Mucosa of rectum (tissue), 2 donors: Measurements from ENCODE around the gene COLEC11.
"Not testable (repeated sequence)": the region's sequence is repeated elsewhere in the genome, so short reads cannot be mapped to it uniquely, and the experiment has no call there.

Experiments used
- H3K27ac ChIP-seq, 2 donors: one replicate each; pipeline ENCODE4 v1.7.0; 2013; ENCODE audit warnings: inconsistent platforms in 2 of 2, low read depth in 2 of 2, low read length in 2 of 2
- H3K27me3 ChIP-seq, 2 donors: one replicate each; pipeline ENCODE4 v1.7.0; 2013; ENCODE audit warnings: low read length in 2 of 2; ENCODE audit not compliant: control insufficient read depth in 2 of 2, insufficient read depth in 2 of 2
- H3K36me3 ChIP-seq, 2 donors: one replicate each; pipeline ENCODE4 v1.7.0; 2013; ENCODE audit warnings: low read length in 2 of 2; ENCODE audit not compliant: control insufficient read depth in 2 of 2, insufficient read depth in 2 of 2
- H3K4me1 ChIP-seq, 2 donors: one replicate each; pipeline ENCODE4 v1.7.0; 2013; ENCODE audit warnings: low read length in 2 of 2, mild to moderate bottlenecking in 1 of 2; ENCODE audit not compliant: control insufficient read depth in 2 of 2, insufficient read depth in 2 of 2
- H3K4me3 ChIP-seq, 2 donors: one replicate each; pipeline ENCODE4 v1.7.0; 2013; ENCODE audit warnings: low read length in 2 of 2
- H3K9ac ChIP-seq, 2 donors: one replicate each; pipeline ENCODE4 v1.7.0; 2013; ENCODE audit warnings: low read length in 2 of 2, low read depth in 1 of 2, mild to moderate bottlenecking in 1 of 2
- H3K9me3 ChIP-seq, 2 donors: one replicate each; pipeline ENCODE4 v1.7.0; 2013; ENCODE audit warnings: low read length in 2 of 2; ENCODE audit not compliant: control insufficient read depth in 2 of 2
- donor health status: healthy.
- donor health status: Normal muscosa, but diverticular disease.

Gene COLEC11

DNA sequence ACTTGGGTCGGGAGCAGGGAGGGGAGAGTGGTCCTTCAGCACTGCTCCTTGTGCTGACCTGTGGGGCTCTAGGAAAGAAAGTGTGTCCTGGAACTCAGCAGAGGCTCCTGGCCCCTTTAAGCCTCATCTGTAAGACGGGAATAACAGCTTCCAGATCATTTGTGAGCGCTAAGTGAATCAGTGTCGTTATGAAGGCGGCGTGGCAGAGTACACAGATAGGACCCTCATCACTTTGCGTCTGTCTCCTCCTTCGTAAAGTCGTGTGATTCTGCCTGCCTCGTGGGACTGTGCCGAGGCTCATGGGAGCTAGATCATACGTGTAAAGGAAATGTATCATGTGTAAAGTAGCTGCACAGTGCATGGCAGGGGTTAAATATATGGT, 18.6 kb downstream of the COLEC11 start:
- H3K27ac ChIP-seq: no peak overlapping the region
- H3K4me3 ChIP-seq: no peak overlapping the region
- H3K27me3 ChIP-seq: no peaks in the 10 kb centered on the region
- H3K4me1 ChIP-seq: no peaks in the 10 kb centered on the region
- no peaks in the 10 kb centered on the region for H3K9me3 ChIP-seq
- no peak overlapping the region for H3K9ac ChIP-seq
- H3K36me3 ChIP-seq: no peaks in the 10 kb centered on the region

DNA sequence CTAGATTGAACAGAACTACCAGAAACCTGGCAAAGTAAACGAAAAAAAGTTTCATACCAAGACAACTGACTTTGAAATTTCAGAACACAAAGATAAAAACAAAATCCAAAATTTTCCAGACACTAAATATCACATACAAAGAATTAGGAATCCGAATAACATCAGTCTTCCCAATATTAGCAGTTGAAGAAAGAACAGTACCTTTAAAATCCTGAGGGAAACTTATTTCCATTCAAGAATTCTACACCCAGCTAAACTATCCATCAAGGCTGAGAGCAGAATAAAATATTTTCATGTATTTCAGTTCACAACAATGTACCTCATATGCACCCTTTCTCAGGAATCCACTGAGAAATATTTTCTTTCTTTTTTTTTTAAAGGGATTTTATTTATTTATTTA, 19.8 kb downstream of the COLEC11 start:
- not testable (repeated sequence) for H3K4me1 ChIP-seq, H3K9me3 ChIP-seq, H3K27ac ChIP-seq, H3K36me3 ChIP-seq, H3K9ac ChIP-seq, H3K4me3 ChIP-seq, H3K27me3 ChIP-seq

DNA sequence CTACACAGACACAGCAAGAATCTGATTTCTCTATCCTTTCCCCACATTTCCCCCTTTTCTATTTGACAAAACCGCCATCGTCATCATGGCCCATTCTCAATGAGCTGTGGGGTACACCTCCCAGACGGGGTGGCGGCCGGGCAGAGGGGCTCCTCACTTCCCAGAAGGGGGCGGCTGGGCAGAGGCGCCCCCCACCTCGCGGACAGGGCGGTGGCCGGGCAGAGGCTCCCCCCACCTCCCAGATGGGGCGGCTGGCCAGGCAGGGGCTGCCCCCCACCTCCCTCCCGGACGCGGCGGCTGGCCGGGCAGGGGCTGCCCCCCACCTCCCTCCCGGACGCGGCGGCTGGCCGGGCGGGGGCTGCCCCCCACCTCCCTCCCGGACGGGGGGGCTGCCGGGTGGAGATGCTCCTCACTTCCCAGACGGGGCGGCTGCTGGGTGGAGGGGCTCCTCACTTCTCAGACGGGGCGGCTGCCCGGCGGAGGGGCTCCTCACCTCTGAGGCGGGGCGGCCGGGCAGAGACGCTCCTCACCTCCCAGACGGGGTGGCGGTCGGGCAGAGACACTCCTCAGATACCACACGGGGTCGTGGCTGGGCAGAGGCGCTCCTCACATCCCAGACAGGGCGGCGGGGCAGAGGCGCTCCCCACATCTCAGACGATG, 20.8 kb downstream of the COLEC11 start:
- not testable (repeated sequence) for H3K9ac ChIP-seq, H3K4me1 ChIP-seq, H3K27me3 ChIP-seq, H3K27ac ChIP-seq, H3K4me3 ChIP-seq, H3K9me3 ChIP-seq, H3K36me3 ChIP-seq

DNA sequence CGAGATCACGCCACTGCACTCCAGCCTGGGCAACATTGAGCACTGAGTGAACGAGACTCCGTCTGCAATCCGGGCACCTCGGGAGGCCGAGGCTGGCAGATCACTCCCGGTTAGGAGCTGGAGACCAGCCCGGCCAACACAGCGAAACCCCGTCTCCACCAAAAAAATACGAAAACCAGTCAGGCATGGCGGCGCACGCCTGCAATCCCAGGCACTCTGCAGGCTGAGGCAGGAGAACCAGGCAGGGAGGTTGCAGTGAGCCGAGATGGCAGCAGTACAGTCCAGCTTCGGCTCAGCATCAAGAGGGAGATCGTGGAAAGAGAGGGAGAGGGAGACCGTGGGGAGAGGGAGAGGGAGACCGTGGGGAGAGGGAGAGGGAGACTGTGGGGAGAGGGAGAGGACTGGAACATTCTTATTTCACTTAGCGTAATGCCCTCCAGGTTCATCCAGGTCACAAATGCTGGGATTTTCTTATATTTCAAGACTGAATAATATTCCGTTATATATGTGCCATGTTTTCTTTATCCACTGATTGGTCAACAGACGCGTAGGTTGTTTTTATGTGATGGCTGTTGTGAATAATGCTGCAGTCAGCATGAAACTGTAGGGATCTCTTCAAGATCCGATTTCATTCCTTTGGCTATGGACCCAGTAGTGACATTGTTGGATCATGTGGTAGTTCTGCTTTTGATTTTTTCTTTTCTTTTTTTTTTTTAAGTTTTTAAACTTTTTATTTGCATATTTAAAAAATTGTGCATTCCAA, 21.7 kb downstream of the COLEC11 start:
- H3K27me3 ChIP-seq, H3K4me3 ChIP-seq, H3K4me1 ChIP-seq, H3K9ac ChIP-seq, H3K9me3 ChIP-seq, H3K36me3 ChIP-seq, H3K27ac ChIP-seq: not testable (repeated sequence)

DNA sequence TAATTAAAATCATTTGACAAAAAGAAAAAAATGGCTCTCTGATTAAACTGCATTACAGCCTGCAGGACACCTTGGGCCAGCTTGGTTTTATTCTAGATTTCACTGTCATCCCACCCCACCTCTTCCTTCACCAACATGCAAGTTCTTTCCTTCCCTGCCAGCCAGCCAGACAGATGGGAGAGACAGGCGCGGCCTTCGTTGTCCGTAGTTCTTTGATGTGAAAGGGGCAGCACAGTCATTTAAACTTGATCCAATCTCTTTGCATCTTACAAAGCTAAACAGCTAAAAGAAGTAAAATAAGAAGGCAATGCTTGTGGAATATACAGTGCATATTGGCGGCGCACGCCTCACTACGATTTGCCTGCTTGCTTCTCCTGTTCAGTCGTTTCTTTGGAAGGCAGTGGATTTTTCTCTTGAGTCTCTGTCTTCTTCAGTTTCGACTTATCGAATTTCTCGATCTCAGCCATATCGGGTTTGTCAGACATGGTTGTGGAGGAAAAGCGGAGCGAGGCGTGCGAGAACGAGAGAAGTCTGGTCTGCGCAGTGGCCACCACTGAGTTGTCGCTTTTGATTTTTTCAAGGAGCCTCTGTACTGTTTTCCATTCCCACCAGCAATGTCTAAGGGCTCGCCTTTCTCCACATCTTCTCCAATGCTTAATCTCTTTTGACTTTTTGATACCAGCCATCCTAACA, 22.4 kb downstream of the COLEC11 start:
- Histone ChIP-seq H3K27me3 (no peaks in the 10 kb centered on the region), H3K4me1 (no peaks in the 10 kb centered on the region), H3K9me3 (no peaks in the 10 kb centered on the region), H3K36me3 (no peaks in the 10 kb centered on the region), H3K9ac (no peak overlapping the region), H3K27ac (no peak overlapping the region), H3K4me3 (no peak overlapping the region)

DNA sequence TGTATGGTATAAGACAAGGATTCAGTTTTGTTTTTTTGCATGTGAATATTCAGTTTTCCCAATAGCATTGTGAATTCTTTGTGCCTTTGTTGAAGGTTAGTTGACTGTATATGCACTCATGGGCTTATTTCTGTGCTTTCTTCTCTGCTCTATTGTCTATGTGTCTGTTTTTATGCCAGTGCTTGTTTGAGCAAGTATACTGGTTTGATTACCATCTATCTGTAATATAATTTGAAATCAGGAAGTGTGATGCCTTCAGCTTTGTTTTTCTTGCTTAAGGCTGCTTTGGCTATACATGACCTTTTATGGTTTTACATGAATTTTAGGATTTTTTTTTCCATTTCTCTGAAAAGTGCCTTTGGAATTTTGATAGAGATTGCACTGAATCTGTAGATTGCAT, 23.5 kb downstream of the COLEC11 start:
- Histone ChIP-seq H3K27ac (no peak overlapping the region), H3K4me3 (no peak overlapping the region), H3K9ac (no peak overlapping the region), H3K4me1 (no peaks in the 10 kb centered on the region), H3K27me3 (no peaks in the 10 kb centered on the region), H3K36me3 (no peaks in the 10 kb centered on the region), H3K9me3 (no peaks in the 10 kb centered on the region)

DNA sequence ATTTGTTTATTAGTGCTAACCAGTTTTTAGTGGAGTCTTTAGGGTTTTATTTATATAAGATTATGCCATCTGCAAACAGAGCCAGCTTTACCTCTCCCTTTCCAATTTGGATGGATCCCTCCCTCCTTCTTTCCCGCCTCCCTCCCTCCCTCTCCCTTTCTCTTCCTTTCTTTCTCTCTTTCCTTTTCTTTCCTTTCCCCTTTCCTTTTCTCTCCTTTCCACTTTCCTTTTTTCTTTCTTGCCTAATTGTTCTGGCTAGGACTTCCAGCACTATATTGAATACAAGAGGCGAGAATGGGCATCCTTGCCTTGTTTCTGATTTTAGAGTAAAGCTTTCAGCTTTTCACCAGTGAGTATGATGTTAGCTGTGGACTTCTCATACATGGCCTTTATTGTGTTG, 24.1 kb downstream of the COLEC11 start:
- no peaks in the 10 kb centered on the region for H3K9me3 ChIP-seq
- H3K27me3 ChIP-seq: no peaks in the 10 kb centered on the region
- no peak overlapping the region for H3K9ac ChIP-seq
- no peaks in the 10 kb centered on the region for H3K36me3 ChIP-seq
- no peaks in the 10 kb centered on the region for H3K4me1 ChIP-seq
- no peak overlapping the region for H3K4me3 ChIP-seq
- no peak overlapping the region for H3K27ac ChIP-seq

DNA sequence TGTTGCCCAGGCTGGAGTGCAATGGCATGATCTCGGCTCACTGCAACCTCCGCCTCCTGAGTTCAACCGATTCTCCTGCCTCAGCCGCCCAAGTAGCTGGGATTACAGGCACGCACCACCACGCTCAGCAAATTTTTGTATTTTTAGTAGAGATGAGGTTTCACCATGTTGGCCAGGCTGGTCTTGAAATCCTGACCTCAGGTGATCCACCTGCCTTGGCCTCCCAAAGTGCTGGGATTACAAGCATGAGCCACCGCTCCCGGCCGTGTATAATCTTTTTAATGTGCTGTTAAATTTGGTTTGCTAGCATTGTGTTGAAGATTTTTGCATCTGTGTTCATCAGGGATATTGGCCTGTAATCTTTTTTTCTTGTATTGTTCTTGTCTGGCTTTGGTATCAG, 24.7 kb downstream of the COLEC11 start:
- not testable (repeated sequence) for H3K4me3 ChIP-seq, H3K27ac ChIP-seq, H3K9ac ChIP-seq, H3K4me1 ChIP-seq, H3K36me3 ChIP-seq, H3K27me3 ChIP-seq, H3K9me3 ChIP-seq

DNA sequence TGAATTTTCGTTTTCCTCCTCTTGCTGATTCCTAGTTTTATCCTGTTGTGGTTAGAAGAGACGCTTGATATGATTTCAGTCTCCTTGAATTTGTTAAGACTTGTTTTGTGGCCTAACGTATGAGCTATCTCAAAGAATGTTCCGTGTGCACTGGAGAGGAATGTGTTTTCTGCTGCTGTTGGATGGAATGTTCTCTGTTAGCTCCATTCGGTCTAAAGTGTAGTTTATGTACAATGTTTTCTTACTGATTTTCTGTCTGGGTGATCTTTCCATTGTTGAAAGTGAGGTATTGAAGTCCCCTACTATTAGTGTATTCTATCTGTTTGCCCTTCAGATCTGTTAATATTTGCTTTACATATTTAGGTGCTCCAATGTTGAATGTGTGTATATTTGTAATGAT, 25.9 kb downstream of the COLEC11 start:
- Histone ChIP-seq H3K4me1 (no peaks in the 10 kb centered on the region), H3K27ac (no peak overlapping the region), H3K27me3 (no peaks in the 10 kb centered on the region), H3K9me3 (no peaks in the 10 kb centered on the region), H3K36me3 (no peaks in the 10 kb centered on the region), H3K9ac (no peak overlapping the region), H3K4me3 (no peak overlapping the region)

DNA sequence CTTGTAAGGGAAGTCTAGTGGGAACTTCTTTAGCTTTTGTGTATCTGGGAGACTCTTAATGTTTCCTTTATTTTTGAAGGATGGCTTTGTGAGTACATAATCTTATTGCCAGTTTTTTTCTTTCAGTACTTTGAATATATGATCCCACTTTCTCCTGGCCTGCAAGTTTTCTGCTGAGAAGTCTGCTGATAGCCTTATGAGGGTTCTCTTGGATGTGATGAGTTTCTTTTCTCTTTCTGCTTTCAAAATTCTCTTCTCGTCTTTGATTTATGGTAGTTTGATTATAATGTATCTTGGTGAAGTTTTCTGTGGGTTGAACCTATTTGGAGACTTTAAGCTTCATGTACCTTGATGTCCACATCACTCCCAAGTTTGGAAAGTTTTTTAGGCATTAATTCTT, 28.1 kb downstream of the COLEC11 start:
- Histone ChIP-seq H3K9me3 (no peaks in the 10 kb centered on the region), H3K36me3 (no peaks in the 10 kb centered on the region), H3K4me1 (no peaks in the 10 kb centered on the region), H3K27ac (no peak overlapping the region), H3K4me3 (no peak overlapping the region), H3K9ac (no peak overlapping the region), H3K27me3 (no peaks in the 10 kb centered on the region)
